A673 (cell line): ENCODE measurements around the gene SEC14L5.

Source experiments
- EZH2 ChIP-seq: fragments of 200-600 bp; sonication (generic); IDR thresholded peaks from 2 replicates; pipeline ENCODE4 v1.6.1; 2017; ENCODE audit warnings: borderline replicate concordance, low read depth, mild to moderate bottlenecking, mixed read lengths, antibody characterized with exemption, low read length; ENCODE audit not compliant: poor library complexity, severe bottlenecking
- TF ChIP-seq, protein P1 (sequence below): fragments of 300-800, 200-600 bp; sonication (generic); conservative IDR thresholded peaks from 2 replicates; pipeline ENCODE4 v1.5.1; 2017; ENCODE audit warnings: low read depth, mild to moderate bottlenecking, antibody characterized with exemption, low read length, moderate library complexity, mixed read lengths

DNA sequence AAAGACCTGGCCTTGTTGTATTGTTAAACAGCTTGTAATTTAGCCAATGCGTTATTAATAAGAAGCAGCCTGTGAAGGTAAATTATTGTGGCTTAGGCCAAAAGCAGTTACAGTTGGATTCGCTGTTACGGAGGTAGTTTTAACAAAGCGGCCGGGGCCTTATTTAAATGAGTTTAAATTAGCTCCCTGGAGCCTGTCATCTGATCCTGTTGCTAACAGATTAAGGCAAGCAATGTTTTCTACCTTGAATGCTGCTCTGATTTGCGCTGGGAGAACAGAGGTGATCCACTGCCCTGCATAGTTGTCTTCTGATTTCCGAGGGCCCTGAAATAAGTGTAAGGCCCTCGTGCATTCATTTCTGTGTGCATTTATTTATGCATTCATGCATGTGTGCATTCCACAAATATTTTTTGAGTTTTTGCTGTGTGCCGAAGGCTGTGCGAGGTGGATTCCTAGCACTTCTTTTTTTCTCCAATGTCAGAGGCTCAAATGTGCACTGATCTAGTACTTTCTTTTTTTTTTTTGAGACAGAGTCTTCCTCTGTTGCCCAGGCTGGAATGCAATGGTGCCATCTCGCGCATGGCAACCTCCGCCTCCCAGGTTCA lies 10.9 kb downstream of the SEC14L5 start:
- TF ChIP-seq, protein P1, sequence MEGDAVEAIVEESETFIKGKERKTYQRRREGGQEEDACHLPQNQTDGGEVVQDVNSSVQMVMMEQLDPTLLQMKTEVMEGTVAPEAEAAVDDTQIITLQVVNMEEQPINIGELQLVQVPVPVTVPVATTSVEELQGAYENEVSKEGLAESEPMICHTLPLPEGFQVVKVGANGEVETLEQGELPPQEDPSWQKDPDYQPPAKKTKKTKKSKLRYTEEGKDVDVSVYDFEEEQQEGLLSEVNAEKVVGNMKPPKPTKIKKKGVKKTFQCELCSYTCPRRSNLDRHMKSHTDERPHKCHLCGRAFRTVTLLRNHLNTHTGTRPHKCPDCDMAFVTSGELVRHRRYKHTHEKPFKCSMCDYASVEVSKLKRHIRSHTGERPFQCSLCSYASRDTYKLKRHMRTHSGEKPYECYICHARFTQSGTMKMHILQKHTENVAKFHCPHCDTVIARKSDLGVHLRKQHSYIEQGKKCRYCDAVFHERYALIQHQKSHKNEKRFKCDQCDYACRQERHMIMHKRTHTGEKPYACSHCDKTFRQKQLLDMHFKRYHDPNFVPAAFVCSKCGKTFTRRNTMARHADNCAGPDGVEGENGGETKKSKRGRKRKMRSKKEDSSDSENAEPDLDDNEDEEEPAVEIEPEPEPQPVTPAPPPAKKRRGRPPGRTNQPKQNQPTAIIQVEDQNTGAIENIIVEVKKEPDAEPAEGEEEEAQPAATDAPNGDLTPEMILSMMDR: no peak
- TF ChIP-seq EZH2: no peak
